GM19463 (cell line): ENCODE measurements around the gene YES1.

Experiments used
- ATAC-seq: cut with Tn5 transposase; IDR thresholded peaks from one replicate; pipeline ENCODE4 v1.9.1; 2021; ENCODE audit warnings: mild to moderate bottlenecking, moderate library complexity; ENCODE audit not compliant: unreplicated experiment

The YES1 gene

DNA sequence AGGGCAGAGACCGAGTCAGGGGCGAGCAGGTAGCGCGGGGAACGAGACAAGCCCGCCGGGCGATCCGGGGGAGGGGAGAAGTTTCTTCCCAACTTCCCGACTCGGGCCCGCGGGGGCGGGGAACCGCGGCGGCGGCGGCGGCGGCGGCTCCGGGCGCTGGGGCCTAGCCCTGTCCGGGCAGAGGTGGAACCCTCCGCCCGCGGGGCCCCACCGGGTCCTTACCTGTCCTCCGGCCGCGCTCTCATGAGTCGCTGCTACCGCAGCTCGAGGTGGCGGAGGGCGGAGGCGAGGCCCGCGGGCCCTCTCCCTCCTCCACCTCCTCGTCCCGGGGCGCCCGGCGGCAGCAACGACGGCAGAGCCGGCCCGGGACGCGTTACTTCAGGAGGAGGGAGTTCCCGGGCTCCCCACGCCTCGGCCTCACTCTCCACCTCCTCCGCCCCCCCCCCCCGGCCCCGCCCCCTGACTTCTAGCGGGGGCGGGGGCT, at the start of gene YES1:
Gene YES1 (minus strand): TSS at position 351 of the 484 bp plus-strand sequence. CDS start 55,415 bp downstream, outside the sequence.
- peak; percentile 50 for ATAC-seq

DNA sequence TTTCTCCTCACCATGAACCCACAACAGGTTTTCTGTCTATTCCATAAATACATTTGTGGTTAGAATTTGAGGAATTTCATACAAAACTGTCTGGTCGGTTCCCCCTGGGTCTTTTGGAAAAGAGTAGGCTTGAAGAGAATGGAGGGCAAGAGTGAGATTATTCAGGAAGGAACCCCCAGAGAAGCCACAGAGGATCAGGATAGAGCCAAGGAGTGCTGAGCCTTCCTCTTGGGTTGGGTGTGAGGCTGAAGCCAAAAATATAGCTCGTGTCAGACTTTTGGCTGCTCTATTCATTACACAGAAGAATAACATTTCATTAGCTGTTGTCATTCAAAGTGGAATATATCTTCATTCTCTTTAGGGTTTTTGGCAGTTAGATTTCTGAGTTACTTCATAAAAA, 45.9 kb upstream of the YES1 start:
- ATAC-seq = no peak

DNA sequence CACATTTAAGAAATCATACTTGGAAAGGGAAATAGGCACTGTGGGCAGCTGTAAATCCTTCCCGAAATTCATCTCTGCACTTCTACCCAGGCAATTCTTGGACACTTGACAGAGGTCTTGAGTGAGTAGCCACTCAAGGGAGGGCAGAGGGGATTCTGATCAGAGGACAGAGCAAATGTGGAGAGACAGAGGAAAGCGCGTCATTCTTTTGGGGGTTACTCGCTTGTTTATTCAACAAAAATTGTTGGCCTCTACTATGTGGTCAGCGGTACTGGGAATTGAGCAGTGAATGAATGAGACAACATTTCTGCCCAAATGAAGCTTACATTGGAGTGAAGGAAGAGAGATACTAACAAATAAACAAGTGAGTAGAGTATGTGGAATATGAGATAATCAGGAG, 41.4 kb upstream of the YES1 start:
- no peak for ATAC-seq

DNA sequence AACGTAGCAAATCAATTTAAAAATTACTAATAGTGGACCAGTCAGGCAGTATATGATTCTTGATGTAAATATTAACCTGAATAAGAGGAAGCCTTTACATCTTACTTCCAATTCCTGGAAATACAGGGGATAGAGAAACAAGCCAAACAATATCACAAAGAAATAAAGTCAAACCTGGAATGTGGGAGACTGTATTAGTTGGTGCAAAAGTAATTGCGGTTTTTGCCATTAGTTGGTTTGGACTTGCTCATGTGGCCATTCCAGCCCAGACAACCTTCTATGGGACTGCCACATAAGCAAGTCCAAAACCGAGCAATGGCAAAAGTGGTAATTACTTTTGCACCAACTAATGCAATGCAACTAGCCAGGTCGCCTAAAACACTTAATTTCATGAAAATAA, 38.9 kb upstream of the YES1 start:
- ATAC-seq = no peak

DNA sequence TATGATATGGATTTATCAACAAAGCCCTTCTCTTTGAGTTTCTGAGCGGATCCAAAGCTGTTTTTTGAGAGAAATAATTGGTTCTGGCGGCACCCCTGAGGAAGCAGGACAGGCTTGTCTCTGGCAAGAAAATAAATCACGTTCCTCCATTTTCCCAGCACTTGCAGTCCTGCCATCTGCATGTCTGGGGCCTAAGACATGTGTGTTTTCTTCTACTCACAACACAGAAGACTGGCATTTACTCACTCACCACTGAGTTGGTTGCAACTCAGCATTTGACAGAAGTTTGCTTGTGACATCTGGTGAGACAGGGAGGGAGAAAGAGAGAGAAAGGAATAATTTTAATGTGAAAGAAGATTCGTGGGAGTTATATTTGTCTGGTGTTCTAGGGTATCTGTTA, 37.0 kb upstream of the YES1 start:
- ATAC-seq = no peak

DNA sequence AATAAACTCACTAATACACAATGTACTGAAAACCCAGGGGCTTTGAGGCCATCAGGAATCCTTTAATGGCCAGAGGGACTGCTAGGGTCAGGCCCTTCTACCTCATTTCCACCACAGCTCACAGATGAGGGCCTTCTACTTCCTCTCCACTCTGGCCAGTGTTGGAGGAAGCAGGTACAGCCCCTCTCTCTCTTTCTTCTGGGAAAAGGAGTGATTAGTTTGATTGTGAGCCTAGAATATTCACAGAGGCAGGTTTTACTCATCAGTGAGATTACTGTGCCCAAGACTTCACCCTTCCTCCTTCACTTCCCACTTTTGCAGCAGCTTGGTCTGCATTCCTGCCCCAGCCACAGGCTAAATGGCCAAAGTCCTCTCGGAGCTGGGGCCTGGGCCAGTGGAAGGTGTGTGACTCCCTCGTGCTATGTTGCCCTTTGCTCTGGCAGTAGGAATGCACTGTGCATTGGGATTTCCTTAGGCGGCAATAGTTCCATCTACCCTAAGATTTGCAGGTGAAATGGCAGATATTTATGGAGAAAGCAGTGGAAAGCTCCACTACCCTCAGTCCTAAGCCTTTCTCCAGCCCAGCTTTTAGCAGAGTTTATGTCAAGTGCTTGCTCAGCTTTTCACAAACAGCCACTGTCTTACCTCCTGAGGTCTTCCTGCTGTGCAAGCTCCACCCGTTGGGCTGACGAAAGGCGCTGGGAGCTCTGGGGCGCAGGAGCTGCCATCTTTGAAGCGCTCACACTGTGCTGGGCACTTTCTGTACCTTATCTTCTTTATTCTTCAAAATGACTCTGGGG, 36.2 kb upstream of the YES1 start:
- ATAC-seq = no peak

DNA sequence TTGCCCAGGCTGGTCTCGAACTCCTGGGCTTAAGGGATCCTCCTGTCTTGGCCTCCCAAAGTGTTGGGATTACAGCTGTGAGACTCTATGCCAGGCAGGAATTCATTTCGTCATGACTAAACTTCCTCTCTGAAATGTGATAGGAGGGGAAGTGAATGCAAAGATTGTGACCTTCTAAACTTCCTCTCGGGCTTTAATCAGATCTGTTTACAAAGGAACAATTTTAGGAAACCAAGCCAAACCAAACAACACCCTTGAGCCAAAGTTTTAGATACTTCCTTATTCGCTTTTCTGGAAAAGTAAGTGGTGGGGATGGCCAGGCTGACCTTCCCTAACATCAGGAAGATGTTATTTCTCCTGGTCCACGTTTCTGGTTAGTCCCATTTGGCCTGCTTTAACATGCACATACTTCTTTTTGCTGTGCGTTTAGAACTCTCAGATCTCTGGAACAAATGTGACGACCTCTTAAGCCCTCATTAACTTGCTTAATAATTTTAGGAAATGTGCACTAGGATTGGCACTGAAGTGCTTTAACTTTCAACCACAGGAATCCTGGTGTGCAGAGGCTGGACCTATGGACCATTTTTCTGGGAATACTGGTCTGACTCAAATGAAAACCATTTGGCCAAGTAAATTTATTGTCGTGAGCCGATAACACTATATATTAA, 33.2 kb upstream of the YES1 start:
- no peak for ATAC-seq

DNA sequence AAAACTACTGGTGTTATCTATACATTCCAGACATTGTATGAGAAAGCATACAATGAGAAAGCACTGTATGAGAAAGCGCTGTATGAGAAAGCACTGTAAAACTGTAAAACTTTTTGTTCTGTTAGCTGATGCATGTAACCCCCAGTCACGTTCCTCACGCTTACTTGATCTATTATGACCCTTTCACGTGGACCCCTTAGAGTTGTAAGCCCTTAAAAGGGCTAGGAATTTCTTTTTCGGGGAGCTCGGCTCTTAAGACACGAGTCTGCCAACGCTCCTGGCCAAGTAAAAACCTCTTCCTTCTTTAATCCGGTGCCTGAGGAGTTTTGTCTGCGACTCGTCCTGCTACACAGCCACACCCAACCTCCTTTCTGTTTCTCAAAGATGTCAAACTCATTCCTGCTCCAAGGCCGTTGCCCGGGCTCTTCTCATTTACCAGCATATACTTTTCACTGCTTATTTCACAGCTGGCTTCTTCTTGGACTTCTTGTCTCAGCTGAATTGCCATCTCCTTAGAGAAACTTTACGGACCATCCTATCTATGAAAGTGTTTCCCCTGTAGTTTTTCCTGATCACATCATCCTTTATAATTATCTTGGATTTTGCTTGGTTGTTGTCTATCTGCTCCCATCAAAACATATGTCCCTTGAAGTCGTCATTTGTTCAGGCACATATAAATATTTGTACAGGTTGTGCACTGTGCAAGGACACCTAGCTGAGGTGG, 29.8 kb upstream of the YES1 start:
- no peak for ATAC-seq

DNA sequence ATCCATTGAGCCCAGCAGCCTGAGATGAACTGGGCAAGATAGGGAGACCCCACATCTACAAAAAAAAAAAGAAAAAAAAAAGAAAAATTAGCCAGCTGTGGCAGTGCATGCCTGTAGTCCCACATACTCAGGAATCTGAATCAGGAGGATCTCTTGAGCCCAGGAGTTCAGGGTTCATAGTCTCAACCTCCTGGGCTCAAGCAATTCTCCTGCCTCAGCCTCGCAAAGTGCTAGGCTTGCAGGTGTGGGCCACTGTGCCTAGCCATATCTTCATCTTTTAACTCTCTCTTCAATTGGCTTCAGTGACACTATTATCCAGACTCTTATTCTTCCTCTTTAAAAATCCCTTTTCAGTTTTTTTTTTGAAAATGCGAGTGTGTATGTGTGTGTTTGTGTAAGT, 28.5 kb upstream of the YES1 start:
- ATAC-seq = no peak

DNA sequence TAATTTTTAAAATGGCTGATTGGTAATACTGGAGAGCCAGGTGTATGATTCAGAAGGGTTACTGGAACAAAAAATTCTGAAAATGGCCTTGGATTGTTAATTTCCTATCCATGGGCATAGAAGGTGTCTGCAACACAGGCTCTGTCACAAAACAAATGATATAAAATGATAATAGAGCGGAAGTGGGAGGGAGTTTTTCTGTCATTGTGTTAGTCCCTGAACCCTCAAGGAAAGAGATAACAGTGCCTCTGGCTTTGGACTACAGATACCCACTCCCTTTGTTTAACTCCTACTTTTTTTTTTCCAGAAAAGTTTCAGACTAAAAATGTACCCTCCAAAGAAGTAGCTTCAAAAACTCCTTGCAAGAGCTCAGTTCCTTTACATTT, 28.0 kb upstream of the YES1 start:
- no peak for ATAC-seq

DNA sequence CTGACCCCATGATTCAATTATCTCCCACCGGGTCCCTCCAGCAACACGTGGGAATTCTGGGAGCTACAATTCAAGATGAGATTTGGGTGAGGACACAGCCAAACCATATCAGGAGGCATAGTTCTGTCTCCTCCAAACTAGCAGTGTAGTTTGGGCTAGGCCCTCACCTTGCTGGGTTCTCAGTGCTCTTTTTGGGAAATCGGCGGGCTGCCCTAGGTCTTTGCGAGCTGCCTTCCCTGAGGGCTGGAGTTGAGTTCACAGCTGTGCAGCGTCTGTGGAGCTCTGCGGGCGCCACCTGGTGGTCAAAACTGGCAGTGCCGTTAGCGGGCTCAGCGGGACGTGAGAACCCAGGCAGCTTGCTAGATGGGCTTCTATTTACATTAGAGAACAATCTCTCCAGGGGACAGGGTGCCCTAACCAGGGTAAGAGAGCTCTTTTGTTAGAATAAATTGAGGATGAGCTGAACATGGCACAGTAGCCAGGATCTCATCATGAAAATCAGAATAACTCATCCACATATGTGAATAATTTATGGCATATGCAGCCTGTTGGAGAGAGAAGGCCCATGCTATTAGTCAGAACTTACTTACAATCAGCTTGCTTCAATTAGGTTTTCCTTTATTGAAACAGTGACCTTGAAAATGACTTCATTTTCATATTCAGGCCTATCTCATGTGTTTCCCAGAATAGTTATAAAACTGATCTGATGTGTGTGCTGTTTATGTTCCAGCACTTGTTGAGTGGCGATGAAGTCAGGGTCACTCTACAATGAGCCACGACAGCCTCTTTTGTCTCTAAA, 27.4 kb upstream of the YES1 start:
- peak; percentile 98 for ATAC-seq

DNA sequence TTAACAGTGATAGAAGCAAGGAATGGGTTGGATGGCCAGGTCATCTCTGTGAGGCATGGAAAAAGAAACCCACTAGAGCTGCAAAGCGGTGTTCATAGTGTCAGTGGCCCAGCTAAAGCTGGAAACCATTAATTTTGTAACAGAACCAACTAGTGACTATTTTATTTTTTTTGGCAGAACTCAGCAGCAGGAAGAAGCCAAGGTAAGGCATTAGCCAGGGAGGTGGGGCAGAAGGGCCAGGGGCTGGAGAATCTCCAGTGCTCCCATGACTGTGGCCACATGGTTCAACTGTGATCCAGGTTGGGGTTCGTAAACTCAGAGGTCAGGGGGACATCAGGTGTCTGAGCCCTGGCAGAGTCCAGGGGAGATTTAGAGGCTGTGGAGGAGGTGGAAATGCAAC, 25.9 kb upstream of the YES1 start:
- no peak for ATAC-seq

DNA sequence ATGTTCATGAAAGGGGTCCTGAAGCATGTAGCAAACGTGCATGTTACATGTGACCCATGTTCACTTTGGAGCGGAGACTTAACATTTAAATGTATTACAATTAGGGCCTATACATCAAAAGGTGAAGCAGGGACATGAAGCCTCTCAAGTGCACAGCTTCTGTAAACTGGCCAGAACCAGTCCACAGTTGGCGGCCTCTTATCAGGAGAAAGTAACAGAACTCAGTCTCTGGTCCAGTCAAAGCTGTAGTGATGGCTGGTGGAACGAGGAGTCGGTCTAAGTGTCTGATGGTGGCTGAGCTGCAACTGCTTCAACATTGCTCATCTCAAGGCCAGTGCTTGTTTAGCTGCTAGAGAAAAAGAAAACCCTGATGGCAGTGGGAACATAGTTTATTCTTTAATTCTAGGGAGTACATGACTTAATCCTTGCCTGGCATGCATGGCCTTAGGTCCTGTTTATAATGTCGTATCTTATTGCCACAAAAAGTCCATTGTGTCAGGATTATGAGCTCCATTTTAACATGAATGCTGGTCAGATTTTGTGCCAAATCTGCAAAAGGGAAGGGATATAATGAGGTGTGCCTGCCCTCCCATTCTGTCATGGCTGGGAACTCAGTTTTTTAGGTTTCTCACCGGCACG, 22.2 kb upstream of the YES1 start:
- no peak for ATAC-seq

DNA sequence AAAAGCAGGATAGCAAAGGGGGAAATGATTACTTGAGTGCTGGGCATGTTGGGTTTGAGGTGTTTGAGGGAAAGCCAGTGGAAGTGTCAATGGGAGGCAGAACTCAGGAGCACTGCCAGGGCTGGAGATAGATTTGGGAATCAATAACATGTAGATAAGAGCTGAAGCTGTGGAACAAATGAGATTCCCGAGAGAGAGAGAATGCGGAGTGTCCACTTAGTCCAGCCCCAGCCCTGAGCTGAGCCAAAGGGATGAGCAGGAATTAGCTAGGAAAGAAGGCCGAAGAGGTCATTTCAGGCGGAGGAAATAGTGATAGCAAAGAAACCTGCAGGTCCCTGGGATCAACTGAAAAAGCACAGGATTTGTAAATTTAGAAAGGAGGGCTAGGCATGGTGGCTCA, 21.2 kb upstream of the YES1 start:
- ATAC-seq = no peak

DNA sequence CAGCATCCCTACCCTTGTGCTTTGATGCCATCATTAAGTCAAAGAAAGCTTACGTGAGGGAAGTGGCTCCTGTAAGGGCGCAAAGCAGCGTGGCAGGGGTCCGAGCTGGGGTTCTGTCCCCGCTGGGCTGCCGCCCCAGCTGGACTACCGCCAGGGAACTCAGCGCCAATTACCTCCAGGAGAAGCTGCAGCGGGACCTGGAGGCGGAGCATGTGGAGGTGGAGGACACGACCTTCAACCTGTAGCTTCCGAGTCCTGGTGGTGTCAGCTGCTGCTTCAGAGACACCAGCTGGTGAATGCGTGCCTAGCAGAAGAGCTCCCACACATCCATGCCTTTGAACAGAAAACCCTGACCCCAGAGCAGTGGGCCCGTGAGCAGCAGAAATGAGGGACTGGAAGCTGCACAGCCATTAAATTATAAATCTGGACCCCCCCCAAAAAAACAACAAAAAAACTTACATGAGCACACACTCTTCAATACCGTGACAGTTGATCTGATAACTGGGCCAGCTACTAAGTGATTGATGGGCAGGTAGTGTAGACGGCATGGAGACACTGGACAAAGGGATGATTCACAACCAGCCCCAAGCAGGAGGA, 20.1 kb upstream of the YES1 start:
- ATAC-seq = no peak

DNA sequence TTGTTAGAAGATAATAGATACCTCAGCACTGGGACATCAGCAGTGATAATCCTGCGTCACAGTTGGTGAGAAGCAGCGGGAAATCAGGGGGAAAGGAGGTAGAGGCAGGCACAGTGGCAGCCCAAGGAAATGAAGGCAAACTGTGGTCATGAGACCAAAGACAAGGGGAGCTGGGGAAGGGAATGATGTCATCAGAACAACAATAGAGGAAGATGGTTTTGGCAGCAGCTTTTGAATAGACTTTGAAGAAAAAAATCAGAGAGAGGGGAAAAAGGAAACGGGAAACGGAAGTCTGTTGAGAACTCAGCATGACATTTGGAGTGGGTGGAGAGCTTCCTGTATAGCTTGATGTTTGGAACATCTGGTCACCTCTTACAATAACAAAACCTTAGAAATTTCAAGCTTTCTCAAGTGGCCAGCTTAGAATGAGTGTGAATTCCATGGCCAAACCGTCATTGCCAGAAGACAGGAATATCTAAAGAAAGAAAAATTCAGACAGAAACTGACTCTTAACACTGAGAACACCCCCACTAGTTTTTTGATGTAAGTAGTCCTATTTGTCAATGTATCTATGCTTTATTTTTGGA, 18.4 kb upstream of the YES1 start:
- ATAC-seq = peak; percentile 49

DNA sequence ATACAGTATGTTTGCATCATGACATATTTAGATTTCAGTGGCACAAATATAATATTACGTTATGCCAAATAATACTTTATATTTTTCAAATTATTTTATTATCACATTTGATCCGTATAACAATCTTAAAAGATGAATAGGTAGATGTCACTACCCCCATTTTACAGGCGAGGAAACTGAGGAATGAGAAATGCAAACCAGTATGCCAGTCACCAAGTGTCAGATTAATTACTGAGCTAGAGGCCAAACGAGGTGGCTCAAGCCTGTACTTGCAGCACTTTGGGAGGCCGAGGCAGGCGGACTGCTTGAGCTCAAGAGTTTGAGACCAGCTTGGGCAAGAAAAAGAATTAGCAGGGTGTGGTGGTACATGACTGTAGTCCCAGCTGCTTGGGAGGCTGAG, 17.4 kb upstream of the YES1 start:
- no peak for ATAC-seq

DNA sequence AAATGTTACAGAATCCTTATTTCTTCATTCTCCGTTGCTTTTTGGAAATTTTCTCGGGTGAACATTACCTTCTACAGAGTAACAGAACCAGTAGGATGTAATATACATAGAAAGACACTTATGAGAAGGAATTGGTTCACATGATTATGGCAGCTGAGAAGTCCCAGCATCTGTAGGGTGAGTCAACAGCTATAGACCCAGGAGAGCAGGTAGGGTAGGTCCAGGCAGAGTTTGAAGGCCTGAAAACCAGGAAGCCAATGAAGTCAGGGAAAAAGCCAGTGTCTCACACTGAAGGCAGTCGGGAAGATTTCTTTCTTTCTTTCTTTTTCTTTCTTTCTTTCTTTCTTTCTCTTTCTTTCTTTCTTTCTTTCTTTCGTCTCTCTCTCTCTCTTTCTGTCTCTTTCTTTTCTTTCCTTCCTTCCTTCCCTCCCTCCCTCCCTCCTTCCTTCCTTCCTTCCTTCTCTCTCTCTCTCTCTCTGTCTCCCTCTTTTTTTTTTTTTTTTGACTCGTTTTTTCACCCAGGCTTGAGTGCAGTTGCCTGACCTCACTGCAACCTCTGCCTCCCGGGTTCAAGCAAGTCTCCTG, 15.1 kb upstream of the YES1 start:
- ATAC-seq = no peak

DNA sequence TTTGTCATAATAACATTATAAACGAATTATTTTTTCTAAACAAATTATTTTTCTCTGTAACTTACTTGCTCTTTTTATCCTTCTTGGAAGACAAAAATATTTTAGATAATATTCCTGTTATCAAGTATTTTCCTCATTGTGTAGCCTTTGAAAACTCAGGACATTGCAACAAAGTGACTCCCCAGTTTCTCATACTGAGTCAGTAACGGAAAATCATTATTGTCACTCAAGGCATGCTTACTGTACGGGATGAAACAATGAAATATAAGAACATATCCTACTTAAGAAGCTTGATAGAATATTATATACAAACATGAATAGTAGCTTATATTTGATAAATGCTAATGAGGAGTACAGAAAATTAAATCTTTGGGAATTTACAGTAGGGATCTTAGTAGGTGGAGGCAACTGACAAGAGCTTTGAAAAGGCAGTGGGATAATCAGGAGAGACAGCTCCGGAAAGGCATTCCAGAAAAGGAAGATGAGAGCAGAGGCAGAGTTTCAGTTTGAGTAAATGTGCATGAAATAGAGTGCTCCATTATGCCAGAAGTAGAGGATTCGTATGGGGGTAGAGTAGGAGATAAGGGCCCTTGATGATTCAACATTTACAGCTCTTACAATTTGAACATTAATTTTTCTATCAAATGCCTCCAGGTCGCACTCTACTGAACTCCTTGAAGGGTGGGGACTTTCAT, 14.0 kb upstream of the YES1 start:
- no peak for ATAC-seq
